GM03348 (cell line): ENCODE data around the gene ATOX1.

Source experiments
- DNase-seq: peaks from one replicate; pipeline ENCODE4 v3.0.0; 2012; ENCODE audit warnings: low spot score

ATOX1 gene

GRCh38 chr5:151770383-151771258 lies 12.2 kb upstream of the ATOX1 start:
- DNase-seq: peak; percentile 77

- no peak for DNase-seq
Observed at GRCh38 chr5:151766975-151767374, 8.5 kb upstream of the ATOX1 start.

- no peak for DNase-seq
Observed at GRCh38 chr5:151764801-151765200, 6.4 kb upstream of the ATOX1 start.

- DNase-seq: peak; percentile 31
Observed at GRCh38 chr5:151758141-151758429, 346 bp downstream of the ATOX1 start.

- peak; percentile 19 for DNase-seq
Observed at GRCh38 chr5:151757233-151758140, 944 bp downstream of the ATOX1 start.

- no peak for DNase-seq
Observed at GRCh38 chr5:151755383-151755782, 3.0 kb downstream of the ATOX1 start.

GRCh38 chr5:151751593-151751992 lies 6.8 kb downstream of the ATOX1 start:
- DNase-seq: no peak

GRCh38 chr5:151751091-151751490 lies 7.3 kb downstream of the ATOX1 start:
- DNase-seq: no peak

- DNase-seq: no peak
Observed at GRCh38 chr5:151750121-151750520, 8.3 kb downstream of the ATOX1 start.

- peak; percentile 66 for DNase-seq
Observed at GRCh38 chr5:151745071-151745705, 13.2 kb downstream of the ATOX1 start.

GRCh38 chr5:151743530-151743929 lies 14.9 kb downstream of the ATOX1 start:
- no peak for DNase-seq

- DNase-seq: peak; percentile 69
Observed at GRCh38 chr5:151742870-151743294, 15.5 kb downstream of the ATOX1 start.

- peak; percentile 39 for DNase-seq
Observed at GRCh38 chr5:151741678-151742423, 16.6 kb downstream of the ATOX1 start.

GRCh38 chr5:151740958-151741373 lies 17.5 kb downstream of the ATOX1 start:
- peak; percentile 57 for DNase-seq

- peak; percentile 79 for DNase-seq
Observed at GRCh38 chr5:151740336-151740942, 18.0 kb downstream of the ATOX1 start.

- peak; percentile 81 for DNase-seq
Observed at GRCh38 chr5:151739939-151740335, 18.5 kb downstream of the ATOX1 start.

- DNase-seq: no peak
Observed at GRCh38 chr5:151739395-151739794, 19.0 kb downstream of the ATOX1 start.

- DNase-seq: peak; percentile 19
Observed at GRCh38 chr5:151738125-151738848, 20.1 kb downstream of the ATOX1 start.

GRCh38 chr5:151737431-151737830 lies 21.0 kb downstream of the ATOX1 start:
- DNase-seq: peak; percentile 46

- no peak for DNase-seq
Observed at GRCh38 chr5:151735646-151736045, 22.8 kb downstream of the ATOX1 start.

- DNase-seq: no peak
Observed at GRCh38 chr5:151734064-151734408, 24.4 kb downstream of the ATOX1 start.
